Activated CD4-positive, alpha-beta T cell treated with anti-CD3 and anti-CD28 coated beads for 4 hours (primary cell): Measurements from ENCODE around the gene PTPN6.

Experiments
- DNase-seq, 2 donors: peaks; one replicate each; pipeline ENCODE4 v3.0.0-alpha.2; 2020

The PTPN6 gene

DNA sequence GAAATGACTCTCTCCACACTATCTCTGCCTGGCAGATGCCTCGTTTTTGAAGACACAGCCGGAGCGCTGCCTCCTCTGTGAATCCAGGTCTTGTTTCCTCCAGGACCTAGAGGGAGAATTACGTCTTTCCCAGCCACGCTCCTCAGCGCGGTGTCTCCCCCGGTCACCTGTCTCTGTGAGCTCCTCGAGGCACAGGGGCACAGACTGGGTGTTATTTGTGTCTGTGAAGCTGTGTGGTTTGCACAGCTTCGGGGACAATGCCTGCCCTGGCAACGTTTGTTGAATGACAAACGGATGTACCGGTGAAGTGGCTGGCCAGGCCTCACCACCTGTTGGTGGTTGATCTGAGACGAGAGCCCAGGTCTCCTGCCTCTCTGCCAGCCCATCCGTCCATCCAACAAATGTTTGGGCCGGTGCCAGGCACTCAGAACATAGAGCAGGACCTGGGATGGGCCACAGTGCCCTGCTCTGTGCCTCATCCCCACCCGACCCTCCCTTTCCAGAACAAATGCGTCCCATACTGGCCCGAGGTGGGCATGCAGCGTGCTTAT lies 6.1 kb downstream of the PTPN6 start:
- no peak for DNase-seq

DNA sequence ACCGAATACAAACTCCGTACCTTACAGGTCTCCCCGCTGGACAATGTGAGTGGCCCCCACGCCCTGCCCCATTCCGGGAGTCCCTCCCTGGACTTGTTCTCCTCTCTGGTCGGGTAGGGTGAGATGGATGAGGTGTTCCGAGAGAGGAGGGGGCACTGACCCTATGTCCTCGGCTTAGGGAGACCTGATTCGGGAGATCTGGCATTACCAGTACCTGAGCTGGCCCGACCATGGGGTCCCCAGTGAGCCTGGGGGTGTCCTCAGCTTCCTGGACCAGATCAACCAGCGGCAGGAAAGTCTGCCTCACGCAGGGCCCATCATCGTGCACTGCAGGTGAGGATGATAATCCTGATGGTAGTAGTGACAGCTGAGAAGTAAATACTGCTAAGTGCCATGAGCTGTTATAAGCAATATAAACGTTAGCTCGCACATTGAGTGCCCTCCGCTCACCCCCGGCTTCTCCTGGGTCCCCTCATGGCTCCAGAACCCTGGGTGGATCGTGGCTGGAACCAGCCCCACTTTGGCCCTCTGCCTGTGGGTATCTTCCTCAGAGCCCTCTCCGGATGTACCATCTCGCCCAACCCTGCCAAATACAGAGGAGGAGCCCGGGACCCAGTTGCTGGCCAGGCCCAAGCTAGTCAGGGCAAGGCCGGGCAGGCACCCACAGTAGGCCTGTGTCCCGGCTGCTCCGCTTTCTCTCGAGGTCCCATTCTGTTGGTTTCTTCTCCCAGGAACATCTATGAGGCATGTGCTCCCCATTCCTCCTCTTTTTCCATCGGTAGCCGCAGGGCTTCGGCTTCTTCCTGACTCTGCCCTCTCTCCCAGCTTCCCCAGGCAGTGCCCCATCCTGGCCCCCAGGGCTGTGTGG lies 6.8 kb downstream of the PTPN6 start:
- DNase-seq = peak in 1 of 2 donors; percentile 32

DNA sequence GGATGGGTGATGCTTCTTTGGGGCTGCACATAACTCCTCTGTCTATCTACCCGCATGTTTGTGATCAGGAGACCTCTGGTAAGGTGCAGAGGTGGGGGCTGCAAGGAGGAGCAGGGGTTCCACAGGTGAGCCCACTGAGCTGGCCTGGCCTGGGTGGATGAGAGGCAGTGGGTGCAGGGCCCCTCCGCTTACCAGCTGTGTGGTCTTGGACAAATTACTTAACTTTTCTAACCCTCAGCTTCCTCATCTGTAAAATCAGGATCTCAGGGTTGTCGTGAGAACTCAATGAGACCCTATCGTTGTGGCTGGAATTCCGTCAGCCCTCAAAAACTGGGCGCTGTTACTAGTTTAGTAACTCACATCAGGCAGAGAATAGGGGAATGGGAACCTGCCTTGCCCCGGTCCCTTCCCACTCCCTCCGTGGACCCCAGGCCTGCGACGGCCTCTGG lies 7.5 kb downstream of the PTPN6 start:
- DNase-seq = peak in 1 of 2 donors; percentile 26

DNA sequence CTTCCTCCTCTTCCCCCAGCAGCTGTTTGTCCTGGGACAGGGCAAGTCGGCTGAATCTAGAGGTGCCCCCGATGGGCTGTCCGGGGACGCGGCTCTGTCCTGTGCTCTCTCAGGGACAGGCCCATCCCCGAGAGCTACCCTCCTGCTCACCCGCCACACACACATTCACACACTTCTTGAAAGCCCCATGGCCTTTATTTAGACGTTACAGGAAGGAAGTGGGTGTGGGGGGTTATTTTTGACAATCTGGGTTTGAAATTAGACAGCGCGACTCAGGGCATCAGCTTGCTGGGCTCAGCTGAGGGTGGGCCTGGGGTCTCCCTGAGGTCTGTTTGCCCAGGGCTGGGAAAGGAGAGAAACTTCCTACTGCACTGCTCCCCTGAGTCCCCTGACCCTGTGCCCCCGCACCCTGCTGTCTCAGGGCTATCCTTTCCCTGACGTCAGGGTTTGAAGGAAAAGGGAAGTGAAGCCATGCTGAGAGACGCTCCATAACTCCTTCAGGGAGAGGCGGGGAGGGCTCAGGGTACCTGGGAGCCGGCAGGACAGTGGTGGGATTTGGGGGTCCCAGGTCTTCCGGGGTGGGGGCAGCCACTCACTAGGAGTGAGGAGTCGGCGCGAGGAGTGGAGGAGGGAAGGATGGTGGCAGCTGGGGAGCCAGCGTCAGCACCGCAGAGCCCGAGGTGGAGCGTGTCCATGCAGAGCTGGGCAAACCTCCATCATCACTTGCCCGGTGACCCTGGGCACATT lies 8.1 kb downstream of the PTPN6 start:
- DNase-seq = peak; percentile 70 to 78

DNA sequence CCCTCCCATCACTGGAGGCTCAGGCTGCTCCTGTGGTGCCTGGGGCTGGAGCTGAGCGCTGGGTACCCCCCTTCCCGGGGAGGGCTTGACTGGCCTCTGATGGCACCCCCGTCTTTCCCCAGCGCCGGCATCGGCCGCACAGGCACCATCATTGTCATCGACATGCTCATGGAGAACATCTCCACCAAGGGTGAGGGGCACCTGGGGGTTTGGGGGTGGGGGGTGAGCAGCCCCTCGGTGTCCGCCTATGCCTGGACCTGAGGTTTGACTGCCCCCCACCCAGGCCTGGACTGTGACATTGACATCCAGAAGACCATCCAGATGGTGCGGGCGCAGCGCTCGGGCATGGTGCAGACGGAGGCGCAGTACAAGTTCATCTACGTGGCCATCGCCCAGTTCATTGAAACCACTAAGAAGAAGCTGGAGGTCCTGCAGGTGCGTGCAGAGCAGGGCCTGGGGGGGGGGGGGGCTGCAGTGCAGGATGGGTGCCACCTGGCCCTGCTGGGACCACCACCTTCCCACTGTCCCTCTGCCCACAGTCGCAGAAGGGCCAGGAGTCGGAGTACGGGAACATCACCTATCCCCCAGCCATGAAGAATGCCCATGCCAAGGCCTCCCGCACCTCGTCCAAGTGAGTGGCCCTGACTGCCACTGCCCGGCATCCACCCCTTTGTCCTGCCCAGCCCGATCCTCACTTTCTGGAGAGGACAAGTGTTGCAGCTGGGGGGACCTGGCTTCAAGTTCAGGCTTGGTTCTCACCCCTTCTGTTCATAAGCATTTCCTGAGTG lies 8.8 kb downstream of the PTPN6 start:
- DNase-seq = no peak

DNA sequence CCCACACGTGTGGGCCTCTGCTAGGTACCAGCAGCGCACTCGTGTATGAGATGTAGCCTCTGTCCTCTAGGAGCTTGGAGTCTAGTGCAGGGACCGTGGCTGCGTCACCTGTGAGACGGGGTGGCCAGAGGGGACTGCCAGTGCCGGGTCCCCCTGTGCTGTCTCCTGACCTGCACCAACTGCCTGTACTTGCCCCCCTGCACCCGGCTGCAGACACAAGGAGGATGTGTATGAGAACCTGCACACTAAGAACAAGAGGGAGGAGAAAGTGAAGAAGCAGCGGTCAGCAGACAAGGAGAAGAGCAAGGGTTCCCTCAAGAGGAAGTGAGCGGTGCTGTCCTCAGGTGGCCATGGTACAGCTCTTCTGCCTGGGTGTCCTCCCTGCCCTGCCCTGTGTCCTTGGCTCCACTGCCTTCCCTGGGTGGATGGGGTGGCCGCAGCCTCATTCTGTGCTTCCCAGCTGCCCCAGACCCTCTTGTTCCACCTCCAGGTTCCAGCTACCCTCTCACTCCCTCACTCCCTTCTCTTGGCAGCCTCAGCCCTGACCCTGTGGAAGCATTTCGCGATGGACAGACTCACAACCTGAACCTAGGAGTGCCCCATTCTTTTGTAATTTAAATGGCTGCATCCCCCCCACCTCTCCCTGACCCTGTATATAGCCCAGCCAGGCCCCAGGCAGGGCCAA lies 9.6 kb downstream of the PTPN6 start:
- peak in 1 of 2 donors; percentile 29 for DNase-seq

DNA sequence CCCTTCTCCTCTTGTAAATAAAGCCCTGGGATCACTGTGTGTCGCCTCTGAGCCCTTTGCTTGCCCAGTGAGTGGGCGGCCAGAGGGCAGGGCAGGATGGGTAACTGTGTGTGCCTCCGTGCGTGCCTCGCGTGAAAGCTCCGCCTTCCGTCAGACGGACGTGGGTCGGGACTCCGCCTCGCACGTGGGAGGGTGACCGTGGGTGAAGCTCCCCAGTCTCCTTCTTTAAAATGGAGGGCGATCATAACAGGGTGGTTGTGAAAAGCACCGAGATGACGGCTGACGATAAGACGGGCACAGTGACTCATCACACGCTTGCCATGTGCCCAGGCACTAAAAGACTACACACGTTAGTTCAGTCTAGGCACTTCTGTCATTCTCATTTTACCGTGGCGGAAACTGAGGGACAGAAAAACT lies 10.1 kb downstream of the PTPN6 start:
- DNase-seq = peak; percentile 96 to 98

DNA sequence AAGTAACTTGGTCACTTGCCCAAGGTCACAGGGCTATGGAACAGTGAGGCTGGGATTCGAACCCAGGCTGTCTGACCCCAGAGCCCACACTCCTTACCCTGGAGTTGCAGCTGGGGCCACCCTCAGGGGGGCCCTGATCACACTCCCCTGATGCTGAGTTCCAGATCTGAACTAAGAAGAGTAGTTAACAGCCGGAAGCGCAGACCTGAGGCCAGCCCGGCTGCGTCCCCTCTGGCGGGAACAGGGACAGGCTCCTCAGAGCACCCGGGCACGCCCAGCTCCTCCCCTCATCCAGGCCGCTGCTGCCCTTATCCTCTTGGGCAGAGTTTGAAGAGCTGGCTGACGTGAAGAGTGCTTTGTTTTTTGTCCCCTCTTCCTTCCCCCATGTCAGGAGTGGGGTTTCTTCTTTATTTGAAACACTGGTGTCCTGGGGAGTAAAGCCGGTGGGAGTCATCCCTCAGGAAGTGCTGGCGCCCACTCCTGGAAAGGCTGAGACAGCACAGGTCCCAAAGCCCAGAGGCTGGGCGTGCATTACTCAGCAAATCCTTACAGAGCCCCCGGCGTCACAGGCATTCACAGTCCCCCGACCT lies 10.6 kb downstream of the PTPN6 start:
- peak; percentile 52 to 63 for DNase-seq

DNA sequence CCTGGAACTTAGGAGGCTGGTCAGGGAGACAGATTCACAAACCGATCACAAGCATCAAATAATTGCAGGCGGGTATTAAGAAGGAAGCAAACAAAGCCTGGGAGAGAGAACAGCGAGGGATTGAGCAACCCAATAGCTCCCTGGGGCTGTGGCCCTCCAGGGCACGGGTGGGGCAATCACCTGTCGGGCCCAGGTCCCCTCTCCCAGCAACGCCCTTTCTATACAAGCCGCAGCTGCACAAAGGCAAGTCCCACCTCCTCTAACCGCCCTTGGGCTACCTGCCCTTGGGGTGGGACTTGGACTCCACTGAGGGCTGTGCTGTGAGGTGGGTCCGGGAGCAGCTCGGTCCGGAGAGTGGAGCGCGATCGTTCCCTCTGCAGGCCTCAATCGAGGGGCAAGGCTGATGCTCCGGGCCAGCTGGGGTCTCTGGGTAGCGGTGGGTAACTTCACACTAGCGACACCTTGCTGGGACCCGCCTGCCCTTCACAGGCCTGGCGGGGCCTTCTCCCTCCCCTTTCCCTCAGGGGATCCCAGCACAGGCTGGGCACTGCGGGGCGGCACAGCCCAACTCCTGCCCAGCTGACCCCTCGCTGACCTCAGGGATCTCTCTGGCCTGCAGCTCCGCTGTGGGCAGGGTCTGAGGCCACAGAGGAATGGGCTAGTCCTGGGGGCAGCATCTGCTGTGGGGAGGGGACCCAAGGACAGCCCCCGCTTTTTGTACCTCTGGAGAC lies 11.3 kb downstream of the PTPN6 start:
- DNase-seq = no peak

DNA sequence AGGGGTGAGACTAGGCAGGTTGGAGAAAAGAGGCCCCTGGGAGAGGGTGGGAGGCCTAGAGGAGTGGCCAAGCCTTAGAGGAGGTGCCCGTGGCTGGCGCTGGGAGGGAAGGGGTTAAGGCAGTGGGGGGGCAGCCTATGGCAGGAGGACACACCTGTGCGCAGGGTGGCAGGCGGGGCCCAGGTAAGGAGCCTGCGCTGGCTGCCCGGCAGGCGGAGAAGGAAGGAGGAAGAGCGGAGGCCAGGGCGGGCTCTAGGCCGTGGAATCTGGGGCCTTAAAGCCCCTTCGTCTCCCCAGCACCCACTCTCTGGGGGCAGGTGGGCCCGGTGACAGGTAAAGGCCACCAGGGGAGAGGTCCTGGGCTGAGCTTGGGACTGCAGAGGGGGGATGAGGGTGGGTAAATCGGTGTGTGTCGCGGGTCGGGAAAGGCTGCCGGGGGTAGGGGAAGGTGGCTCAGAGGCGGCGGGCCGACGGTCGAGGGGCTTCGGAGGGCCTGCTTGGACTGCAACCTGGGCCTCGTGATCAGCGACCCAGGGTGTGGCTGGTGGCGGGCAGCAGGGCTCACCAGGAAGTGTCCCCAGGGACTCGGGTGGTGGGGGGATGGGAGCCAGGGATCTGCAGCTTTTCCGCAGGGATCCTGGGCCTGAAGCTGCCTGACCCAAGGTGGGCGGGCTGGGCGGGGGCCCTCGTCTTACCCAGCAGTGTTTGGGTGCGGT lies 12.0 kb downstream of the PTPN6 start:
- no peak for DNase-seq

DNA sequence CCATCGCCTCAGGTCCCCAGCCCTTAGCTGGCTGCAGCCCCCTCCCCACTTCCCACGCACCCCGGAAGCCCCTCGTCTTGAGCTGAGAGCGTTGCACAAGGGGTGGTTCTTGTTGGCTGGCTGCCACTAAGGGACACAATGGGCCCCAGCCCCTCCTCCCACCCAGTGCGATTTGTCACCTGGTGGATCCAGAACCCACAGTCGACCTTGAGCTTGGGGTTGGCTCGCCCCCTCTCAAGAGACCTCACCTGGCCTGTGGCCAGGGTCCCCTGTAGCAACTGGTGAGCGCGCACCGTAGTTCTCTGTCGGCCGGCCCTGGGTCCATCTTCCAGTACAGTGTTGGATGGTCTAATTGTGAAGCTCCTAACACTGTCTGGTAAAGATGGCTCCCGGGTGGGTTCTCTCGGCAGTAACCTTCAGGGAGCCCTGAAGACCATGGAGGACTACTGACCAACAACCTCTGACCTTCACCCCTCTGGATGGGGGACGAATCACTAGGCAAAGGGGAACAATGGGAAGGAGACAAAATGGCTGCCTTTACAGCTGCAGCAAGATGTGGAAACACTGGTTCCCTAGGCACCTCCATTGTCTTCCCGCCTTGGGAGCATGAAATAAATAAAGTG lies 12.7 kb downstream of the PTPN6 start:
- DNase-seq = no peak

DNA sequence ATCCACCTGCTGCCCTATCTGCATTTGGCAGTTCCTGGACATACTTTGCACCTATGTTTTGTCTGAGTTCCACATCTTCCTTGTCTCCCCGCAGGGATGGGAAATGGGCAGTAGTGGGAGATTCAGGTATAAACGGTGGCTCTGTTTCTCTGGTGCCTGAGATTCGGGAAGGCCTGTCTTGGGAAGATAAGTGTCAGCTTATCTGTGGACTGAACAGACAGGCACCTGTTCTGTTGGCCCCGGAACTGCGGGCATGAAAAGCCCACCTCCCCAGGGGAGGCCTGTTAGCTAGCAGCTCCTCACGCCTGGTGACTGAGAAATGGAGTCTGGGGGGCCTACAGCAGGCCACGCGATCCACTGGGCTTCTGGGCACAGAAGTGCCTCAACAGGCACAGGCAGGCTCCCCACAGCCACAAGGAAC lies 13.5 kb downstream of the PTPN6 start:
- DNase-seq = no peak

DNA sequence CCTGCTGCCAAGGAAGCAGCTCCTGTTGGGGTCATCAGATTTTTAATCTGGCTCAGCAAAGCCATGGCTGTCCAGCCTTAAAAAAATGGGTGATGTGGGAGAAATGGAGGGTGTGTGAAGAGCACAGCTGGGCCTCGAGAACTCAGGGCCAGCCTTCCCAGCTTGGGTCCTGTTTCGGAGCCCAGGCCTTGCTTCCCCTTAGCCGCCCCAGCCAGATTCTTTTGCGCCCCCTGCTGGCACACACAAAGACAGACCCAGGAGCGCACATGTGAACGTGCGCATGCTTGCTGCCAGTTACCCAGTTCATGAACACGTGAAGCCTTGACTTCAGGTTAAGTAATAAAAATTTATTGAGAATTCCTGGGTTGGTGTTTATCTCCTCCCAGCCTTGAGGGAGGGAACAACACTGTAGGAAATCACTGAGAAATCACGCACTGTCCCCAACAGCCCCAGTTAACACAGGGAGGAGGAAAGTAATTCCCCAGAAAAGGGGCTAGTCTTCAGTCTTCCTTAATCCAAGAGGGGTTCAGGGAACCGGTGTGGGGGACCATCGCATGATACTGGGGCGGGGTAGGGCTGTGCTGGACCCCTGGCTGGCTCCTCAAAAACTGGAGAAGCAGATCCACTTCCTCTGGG lies 14.0 kb downstream of the PTPN6 start:
- DNase-seq = peak; percentile 90 to 91

DNA sequence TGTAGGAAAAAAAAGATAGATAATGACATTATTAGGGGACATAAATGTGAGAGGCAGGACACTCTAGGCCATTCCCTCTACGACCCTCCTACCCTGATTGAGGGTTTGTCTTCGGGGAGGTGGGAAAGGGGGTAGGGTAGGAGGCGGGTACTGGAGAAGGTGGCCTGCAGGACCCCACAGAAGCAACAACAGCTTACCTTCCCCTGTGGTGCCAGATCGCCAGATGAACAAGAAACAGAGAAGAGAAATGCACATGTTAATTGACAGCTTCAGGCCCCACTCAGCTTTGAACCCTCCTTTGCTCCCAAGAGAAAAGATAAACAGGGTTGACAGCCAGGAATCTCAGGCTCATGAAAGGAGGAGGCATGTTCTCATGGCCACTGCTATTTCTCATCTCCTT lies 14.6 kb downstream of the PTPN6 start:
- no peak for DNase-seq

DNA sequence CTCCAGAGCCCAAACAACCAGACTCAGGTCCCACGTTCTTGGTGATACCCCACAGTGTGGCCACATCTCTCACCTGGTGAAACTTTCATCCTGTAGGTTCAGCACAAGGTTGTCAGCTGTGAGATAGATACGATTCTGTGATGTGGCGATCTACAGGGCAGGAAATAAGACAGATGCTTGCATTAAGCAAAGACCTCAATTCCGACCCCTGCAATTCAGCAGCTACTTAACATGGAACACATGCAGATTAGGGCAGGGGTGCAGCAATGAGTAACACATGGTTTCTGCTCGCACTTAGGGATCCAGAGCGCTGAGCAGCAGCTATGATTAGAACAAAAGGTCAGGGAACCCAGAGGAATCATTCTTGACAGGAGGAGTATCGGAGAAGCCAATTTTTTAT lies 15.2 kb downstream of the PTPN6 start:
- DNase-seq = no peak

DNA sequence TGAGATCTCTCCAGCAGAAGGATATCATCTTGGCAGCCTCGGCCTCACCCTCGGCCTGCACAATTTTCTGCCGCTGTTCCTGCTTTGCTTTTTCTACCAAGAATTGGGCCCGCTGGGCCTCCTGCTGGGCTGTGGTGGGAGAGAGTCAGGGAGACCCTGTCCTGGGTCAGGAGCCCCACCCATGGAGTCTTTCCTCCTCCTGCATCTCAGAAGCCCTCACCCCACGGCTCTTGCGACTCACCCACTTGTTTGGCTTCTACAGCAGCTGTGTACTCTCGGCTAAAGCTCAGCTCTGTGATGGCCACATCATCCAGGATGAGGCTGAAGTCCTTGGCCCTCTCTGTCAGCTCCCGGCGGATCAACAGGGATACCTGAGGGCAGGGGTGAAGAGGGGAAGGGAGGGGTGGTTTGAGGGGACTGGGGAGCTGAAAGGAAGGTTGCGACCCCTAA lies 16.5 kb downstream of the PTPN6 start:
- no peak for DNase-seq

DNA sequence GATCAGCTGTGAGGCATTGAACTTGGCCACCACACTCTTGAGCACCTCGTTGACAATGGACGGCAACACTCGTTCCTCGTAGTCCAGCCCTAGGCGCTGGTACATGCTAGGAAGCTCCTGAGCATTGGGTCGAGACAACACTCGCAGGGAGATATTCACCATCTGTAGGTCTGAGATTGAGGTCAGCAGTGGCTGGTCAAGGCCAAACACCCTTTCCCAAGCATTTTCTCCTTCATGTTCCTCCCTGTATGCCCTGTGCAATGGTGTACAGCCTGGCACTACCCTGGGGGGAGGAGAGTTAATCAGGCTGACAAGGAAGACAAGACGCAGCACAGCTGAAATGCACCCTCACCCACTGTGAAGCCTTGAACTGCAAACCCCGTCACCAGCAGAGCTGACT lies 17.3 kb downstream of the PTPN6 start:
- DNase-seq = no peak

DNA sequence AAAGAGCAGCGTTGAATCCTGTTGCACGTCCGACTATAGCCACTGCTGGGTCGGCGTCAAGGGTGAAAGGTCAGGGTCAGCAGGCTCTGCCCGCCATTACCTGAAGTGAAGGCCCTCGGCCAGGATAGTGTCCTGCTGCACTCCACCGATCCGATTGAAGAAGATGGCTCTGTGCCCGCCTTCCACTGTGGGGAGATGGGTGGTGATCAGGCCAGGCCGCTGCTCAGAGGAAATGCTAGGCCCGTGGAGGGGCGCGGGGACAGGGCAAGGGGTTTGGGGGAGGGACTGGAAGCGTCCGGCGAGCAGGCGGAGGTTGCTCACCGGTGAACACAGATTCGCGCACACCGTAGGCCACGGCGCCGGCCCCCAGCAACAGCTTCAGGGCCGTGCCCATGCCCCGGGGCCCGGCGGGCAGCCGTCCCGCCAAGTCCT lies 19.0 kb downstream of the PTPN6 start:
- DNase-seq = peak in 1 of 2 donors; percentile 15

DNA sequence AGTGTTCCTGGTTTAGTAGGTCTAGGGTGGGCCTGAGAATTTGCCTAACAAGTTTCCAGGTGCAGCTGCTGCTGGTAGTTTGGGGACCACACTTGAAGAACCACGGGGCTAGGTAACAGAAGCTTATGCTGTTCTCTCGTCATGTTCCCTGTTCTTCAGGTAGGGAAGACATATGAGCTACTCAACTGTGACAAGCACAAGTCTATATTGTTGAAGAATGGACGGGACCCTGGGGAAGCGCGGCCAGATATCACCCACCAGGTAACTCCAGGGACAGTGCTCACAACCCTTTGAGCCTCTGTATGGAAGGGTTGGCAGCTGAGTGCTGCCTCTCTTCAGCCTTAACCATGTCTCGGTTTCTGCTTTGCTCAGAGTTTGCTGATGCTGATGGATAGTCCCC lies 23.0 kb downstream of the PTPN6 start:
- DNase-seq = no peak
